ENCODE measurements around the gene FGF1. TPM values are rescaled to one million over a fixed set of nuclear protein-coding genes. Genes with fewer than 3 reads are reported as not detected.
"Not testable (repeated sequence)": the region's sequence is repeated elsewhere in the genome, so short reads cannot be mapped to it uniquely, and the experiment has no call there.

FGF1 gene
- total RNA-seq, 1 donor from 2014 or later, result 2.7 TPM

GRCh38 chr5:142650060-142650459, 35.8 kb downstream of the FGF1 start:
- Mint-ChIP-seq H3K9me3 (no peaks in the 10 kb centered on the region), H3K36me3 (no peaks in the 10 kb centered on the region), H3K27me3 (peaks cover 5% of the 10 kb centered on the region), H3K27ac (no peak overlapping the region), H3K4me1 (ENCODE audit: unreplicated experiment) (no peaks in the 10 kb centered on the region), H3K4me3 (no peak overlapping the region)
- no peak for DNase-seq (ENCODE audit: extremely low spot score, unreplicated experiment)
- TF ChIP-seq CTCF (conservative IDR thresholded peaks at IDR 0.05), result no peak

GRCh38 chr5:142648108-142648507, 37.8 kb downstream of the FGF1 start:
- H3K4me3 Mint-ChIP-seq; H3K36me3 Mint-ChIP-seq; H3K9me3 Mint-ChIP-seq; DNase-seq (ENCODE audit: extremely low spot score, unreplicated experiment); H3K27me3 Mint-ChIP-seq; H3K27ac Mint-ChIP-seq; H3K4me1 Mint-ChIP-seq (ENCODE audit: unreplicated experiment): not testable (repeated sequence)

GRCh38 chr5:142645456-142645855, 40.4 kb downstream of the FGF1 start:
- DNase-seq (ENCODE audit: extremely low spot score, unreplicated experiment), result no peak
- Mint-ChIP-seq H3K36me3 (no peaks in the 10 kb centered on the region), H3K4me3 (no peak overlapping the region), H3K9me3 (no peaks in the 10 kb centered on the region), H3K4me1 (ENCODE audit: unreplicated experiment) (peaks cover 9% of the 10 kb centered on the region), H3K27ac (no peak overlapping the region), H3K27me3 (peaks cover 3% of the 10 kb centered on the region)
- TF ChIP-seq CTCF (conservative IDR thresholded peaks at IDR 0.05), result no peak

GRCh38 chr5:142644640-142645361, 41.1 kb downstream of the FGF1 start:
- peaks cover 3% of the 10 kb centered on the region for H3K27me3 Mint-ChIP-seq
- no peaks in the 10 kb centered on the region for H3K36me3 Mint-ChIP-seq
- TF ChIP-seq CTCF (conservative IDR thresholded peaks at IDR 0.05), result no peak
- no peak for DNase-seq (ENCODE audit: extremely low spot score, unreplicated experiment)
- H3K4me1 Mint-ChIP-seq (ENCODE audit: unreplicated experiment), result peaks cover 9% of the 10 kb centered on the region
- H3K4me3 Mint-ChIP-seq, result no peak overlapping the region
- H3K9me3 Mint-ChIP-seq, result no peaks in the 10 kb centered on the region
- H3K27ac Mint-ChIP-seq, result no peak overlapping the region

GRCh38 chr5:142644127-142644526, 41.8 kb downstream of the FGF1 start:
- peaks cover 6% of the 10 kb centered on the region for H3K27me3 Mint-ChIP-seq
- H3K4me3 Mint-ChIP-seq, result no peak overlapping the region
- no peaks in the 10 kb centered on the region for H3K36me3 Mint-ChIP-seq
- no peaks in the 10 kb centered on the region for H3K9me3 Mint-ChIP-seq
- no peak overlapping the region for H3K27ac Mint-ChIP-seq
- H3K4me1 Mint-ChIP-seq (ENCODE audit: unreplicated experiment), result peaks cover 9% of the 10 kb centered on the region
- TF ChIP-seq CTCF (conservative IDR thresholded peaks at IDR 0.05), result no peak
- no peak for DNase-seq (ENCODE audit: extremely low spot score, unreplicated experiment)

- Mint-ChIP-seq H3K9me3 (no peaks in the 10 kb centered on the region), H3K4me3 (no peak overlapping the region), H3K27ac (no peak overlapping the region), H3K27me3 (peaks cover 6% of the 10 kb centered on the region), H3K4me1 (ENCODE audit: unreplicated experiment) (peaks cover 9% of the 10 kb centered on the region), H3K36me3 (no peaks in the 10 kb centered on the region)
- TF ChIP-seq CTCF (conservative IDR thresholded peaks at IDR 0.05), result no peak
- no peak for DNase-seq (ENCODE audit: extremely low spot score, unreplicated experiment)
These were observed 42.3 kb downstream of the FGF1 start for GRCh38 chr5:142643634-142644033.

Measured in type B pancreatic cell (in vitro differentiated cells).